Measurements from ENCODE around the gene AQP1.

Gene AQP1

GRCh38 chr7:30936650-30937245 is 25.1 kb downstream of the AQP1 start:
- DNase-seq (ENCODE audit: low spot score) = no peak

GRCh38 chr7:30937416-30937815 is 25.8 kb downstream of the AQP1 start:
- no peak for DNase-seq (ENCODE audit: low spot score)

- peak; percentile 42 for DNase-seq (ENCODE audit: low spot score)
Observed at GRCh38 chr7:30938435-30939316, 27.0 kb downstream of the AQP1 start.

- no peak for DNase-seq (ENCODE audit: low spot score)
Observed at GRCh38 chr7:30941582-30942323, 30.1 kb downstream of the AQP1 start.

- no peak for DNase-seq (ENCODE audit: low spot score)
Observed at GRCh38 chr7:30950197-30950596, 38.5 kb downstream of the AQP1 start.

- no peak for DNase-seq (ENCODE audit: low spot score)
Observed at GRCh38 chr7:30954914-30955313, 43.3 kb downstream of the AQP1 start.

- DNase-seq (ENCODE audit: low spot score) = no peak
Observed at GRCh38 chr7:30956704-30957103, 45.1 kb downstream of the AQP1 start.

- no peak for DNase-seq (ENCODE audit: low spot score)
Observed at GRCh38 chr7:30963842-30964241, 52.2 kb downstream of the AQP1 start, which contains the start of gene GHRHR. TSS of gene GHRHR (plus strand) at chr7:30963953. CDS start at chr7:30964069, 116 bp downstream.

- no peak for DNase-seq (ENCODE audit: low spot score)
Observed at GRCh38 chr7:30965372-30965771, 53.7 kb downstream of the AQP1 start.

- no peak for DNase-seq (ENCODE audit: low spot score)
Observed at GRCh38 chr7:30965883-30966282, 54.2 kb downstream of the AQP1 start.

GRCh38 chr7:30968294-30968693 is 56.6 kb downstream of the AQP1 start:
- DNase-seq (ENCODE audit: low spot score) = no peak

- no peak for DNase-seq (ENCODE audit: low spot score)
Observed at GRCh38 chr7:30968747-30969603, 57.3 kb downstream of the AQP1 start.

- DNase-seq (ENCODE audit: low spot score) = no peak
Observed at GRCh38 chr7:30969604-30969970, 57.9 kb downstream of the AQP1 start.

- DNase-seq (ENCODE audit: low spot score) = no peak
Observed at GRCh38 chr7:30970074-30970473, 58.4 kb downstream of the AQP1 start.

GRCh38 chr7:30970594-30971094 is 59.0 kb downstream of the AQP1 start:
- no peak for DNase-seq (ENCODE audit: low spot score)

- DNase-seq (ENCODE audit: low spot score) = no peak
Observed at GRCh38 chr7:30971440-30971839, 59.8 kb downstream of the AQP1 start.

- DNase-seq (ENCODE audit: low spot score) = no peak
Observed at GRCh38 chr7:30971840-30972563, 60.3 kb downstream of the AQP1 start.

- DNase-seq (ENCODE audit: low spot score) = no peak
Observed at GRCh38 chr7:30973292-30973691, 61.6 kb downstream of the AQP1 start.

- no peak for DNase-seq (ENCODE audit: low spot score)
Observed at GRCh38 chr7:30973791-30974604, 62.3 kb downstream of the AQP1 start.

- no peak for DNase-seq (ENCODE audit: low spot score)
Observed at GRCh38 chr7:30974605-30975255, 63.1 kb downstream of the AQP1 start.
